T47D (cell line): ENCODE measurements around the gene PEPD.

Experiments used
- DNase-seq, 2 experiments: peaks; one replicate each; pipeline versions ENCODE4 v3.0.0 to v3.0.0-alpha.2; 2011 to 2012; ENCODE audit warnings: low read depth in 1 of 2, low spot score in 1 of 2
- JUND ChIP-seq: IDR thresholded peaks from 2 replicates; pipeline ENCODE4 v1.6.1; 2012; ENCODE audit warnings: low read depth
- in situ Hi-C: cut with HindIII; loops from 2 replicates; pipeline ENCODE4 v1.10.0; 2016; ENCODE audit warnings: low sequenced_read_pairs, low pct_unique_long_range_greater_than_20kb

PEPD gene

DNA sequence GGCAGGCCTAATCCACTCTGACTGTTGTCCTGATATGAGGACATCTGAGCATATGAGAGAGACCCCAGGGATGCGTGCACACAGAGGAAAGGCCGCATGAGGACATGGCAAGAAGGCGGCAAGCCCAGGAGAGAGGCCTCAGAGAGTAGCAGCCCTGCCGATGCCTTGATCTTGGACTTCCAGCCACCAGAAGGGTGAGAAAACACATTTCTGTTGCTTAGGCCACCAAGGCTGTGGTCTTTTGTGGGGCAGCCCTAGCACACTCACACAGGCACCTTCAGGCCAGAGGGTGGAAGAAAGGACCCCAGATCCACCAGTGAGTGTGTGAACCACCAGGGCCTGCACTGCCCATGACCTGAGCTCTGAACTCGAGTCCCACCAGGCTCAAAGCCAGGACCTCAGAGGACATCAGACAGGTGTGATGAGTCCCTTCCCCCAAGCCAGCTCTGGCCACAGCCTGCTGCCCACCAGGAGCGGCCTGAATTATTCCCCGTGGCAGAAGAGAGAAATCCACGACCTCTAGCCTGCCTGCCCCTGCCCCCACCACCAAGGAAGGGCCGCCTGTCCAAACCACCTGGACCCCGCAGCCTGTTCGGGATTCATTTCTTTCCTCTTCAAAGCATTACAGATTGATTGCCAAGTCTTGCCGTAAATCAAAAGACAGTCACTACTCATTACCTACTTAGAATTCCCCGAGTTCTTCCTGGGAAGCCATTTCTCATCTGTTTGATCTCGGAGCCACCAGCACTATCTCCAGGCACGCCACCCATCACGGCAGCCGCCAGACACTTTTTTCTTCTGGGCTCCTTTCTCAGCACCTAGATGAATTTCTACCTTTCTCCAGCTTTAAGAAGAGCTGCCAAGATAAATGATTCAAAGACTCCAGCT, 75.9 kb downstream of the PEPD start:
- in situ Hi-C loops, result no loop called here
- DNase-seq, result no peak
- no peak for TF ChIP-seq JUND

DNA sequence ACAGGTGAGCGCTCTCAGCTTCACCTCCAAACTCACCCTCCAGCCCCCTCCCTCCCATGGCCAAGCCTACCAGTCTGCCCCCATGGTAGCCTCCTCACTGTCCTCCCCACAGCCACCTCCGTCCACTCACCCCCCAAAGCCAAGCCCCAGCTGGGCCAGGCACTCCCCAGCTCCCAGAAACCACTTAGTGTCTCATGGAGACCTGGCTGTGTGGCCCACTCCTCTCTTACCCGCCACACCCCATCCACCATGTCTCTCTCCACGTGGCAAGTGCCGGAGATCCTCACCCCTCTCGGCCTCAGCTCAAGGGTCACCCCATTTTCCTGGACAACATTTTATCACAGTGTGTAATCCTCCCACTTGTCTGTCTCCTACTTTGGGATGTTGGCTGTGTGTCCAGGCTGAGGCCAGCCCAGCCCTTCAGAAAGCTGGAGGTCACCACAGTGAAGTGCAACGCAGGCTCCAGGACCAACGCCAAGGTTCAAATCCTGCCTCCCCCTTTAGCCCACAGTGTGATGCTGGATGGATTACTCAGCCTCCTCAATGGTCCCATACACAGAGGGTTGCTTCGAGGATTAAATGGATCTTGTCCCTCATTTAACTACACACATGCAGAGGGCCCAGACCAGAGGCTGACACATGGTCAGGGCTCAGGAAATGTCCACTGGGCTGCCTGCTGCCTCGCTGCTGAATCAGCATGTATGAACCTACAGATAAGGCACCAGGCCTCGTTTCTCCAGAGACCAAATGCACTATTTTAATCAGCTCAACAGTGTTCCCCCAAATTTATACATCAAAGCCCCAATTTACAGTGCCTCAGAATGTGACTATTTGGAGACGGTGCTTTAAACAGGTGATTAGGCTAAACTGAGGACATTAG, 76.8 kb downstream of the PEPD start:
- DNase-seq, result no peak
- in situ Hi-C loops, result no loop called here
- TF ChIP-seq JUND, result no peak

DNA sequence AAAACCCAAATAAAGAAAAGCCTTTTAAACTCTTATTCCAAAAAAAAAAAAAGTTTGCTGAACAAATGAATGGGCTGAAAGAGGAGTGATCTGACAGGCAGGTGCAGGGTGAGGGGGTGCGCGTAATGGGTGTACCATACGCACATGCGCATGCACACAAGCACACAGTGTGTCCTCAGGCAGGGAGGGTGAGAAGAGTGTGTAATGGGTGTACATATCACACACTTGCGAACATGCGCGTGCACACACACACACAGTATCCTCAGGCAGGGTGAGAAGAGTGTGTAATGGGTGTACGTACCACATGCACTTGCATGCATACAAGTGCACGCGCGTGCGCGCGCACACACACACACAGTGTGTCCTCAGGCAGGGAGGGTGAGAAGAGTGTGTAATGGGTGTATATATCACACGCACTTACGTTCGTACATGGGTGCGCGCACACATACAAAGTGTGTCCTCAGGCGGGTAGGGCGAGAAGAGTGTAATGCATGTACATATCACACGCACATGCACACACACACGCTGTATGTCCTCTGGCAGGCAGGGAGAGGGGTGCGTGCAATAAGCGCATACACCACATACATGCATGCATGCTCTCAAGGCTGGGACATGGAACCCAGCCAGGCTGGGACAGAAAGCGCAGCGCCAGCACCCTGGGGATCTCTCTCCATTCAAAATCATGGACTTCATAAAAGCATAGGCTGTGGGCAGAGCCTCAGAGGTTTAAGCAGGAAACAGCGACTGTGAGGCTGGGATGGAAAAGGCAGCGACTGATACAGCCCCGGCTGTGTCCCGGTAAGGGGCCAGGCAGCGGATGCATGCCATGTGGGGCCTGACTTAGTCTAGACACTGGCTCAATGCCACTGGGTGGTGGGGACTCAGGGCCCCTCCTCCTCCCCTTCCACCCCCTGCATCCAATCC, 77.7 kb downstream of the PEPD start:
- in situ Hi-C loops, result no loop called here
- DNase-seq, result no peak
- no peak for TF ChIP-seq JUND

GRCh38 chr19:33442706-33443105, 78.9 kb downstream of the PEPD start:
- no peak for DNase-seq
- TF ChIP-seq JUND, result no peak
- in situ Hi-C loops, result no loop called here

GRCh38 chr19:33441828-33442227, 79.8 kb downstream of the PEPD start:
- in situ Hi-C loops, result no loop called here
- TF ChIP-seq JUND, result no peak
- DNase-seq, result no peak

DNA sequence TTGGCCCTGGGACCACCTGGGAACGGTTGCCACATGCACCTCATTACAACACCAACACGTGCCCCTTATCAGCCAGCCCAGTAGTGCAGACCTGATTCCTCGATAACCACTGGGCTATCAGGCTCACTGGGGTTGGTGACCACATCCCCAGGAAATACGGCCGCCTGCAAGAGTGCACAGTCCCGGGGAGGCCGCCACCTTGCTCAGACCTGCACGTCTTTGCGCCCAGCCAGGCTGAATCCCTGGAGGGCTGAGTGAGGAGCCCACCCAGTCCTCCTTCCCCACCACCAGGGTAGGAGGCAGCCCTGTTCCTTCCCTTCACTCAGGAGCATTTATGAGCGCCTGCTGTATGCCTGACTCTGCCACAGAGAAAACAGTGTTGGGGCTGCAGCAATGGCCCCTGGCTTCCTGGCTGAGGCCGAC, 80.3 kb downstream of the PEPD start:
- in situ Hi-C loops, result no loop called here
- DNase-seq, result no peak
- no peak for TF ChIP-seq JUND

DNA sequence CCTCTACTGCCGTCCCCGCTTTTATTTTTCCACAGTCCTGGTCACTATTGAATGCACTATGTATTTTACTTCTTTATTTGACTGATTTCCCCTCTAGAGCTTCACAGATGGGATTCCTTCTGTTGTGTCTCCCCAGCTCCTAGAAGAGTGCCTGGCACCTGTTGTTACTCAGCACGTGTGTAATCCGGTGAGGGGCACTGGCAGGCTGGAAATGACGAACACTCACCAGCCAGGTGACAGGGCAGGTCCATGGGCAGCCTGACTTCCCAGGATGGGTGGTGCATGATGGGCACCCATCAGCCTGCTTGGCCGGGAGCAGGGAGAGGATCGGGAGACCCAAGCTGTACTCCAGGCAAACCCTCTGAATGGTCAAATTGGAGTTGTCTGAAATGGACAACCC, 80.9 kb downstream of the PEPD start:
- no peak for DNase-seq
- TF ChIP-seq JUND, result no peak
- in situ Hi-C loops, result no loop called here

DNA sequence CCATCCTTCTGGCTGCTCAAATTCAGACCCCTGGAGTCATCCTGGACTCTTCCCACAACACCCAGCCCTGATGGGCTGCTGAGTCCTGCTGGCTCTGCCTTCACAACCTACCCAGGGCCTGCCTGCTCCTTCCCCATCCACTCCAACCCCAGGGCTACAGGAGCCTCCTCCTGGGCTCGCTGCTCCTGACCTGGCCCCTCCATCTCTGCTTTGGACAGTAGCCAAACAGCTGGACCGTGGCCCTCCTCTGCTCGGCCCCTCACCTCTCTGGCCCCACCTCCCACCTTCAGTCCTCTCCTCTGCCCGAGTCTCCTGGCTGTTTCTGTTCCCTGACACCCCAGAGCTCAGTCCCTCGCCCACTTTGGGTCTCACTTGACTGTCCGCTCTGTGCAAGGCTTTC, 81.3 kb downstream of the PEPD start:
- in situ Hi-C loops, result no loop called here
- no peak for TF ChIP-seq JUND
- DNase-seq, result no peak

GRCh38 chr19:33438987-33439781, 82.4 kb downstream of the PEPD start:
- in situ Hi-C loops, result no loop called here
- TF ChIP-seq JUND, result no peak
- no peak for DNase-seq

DNA sequence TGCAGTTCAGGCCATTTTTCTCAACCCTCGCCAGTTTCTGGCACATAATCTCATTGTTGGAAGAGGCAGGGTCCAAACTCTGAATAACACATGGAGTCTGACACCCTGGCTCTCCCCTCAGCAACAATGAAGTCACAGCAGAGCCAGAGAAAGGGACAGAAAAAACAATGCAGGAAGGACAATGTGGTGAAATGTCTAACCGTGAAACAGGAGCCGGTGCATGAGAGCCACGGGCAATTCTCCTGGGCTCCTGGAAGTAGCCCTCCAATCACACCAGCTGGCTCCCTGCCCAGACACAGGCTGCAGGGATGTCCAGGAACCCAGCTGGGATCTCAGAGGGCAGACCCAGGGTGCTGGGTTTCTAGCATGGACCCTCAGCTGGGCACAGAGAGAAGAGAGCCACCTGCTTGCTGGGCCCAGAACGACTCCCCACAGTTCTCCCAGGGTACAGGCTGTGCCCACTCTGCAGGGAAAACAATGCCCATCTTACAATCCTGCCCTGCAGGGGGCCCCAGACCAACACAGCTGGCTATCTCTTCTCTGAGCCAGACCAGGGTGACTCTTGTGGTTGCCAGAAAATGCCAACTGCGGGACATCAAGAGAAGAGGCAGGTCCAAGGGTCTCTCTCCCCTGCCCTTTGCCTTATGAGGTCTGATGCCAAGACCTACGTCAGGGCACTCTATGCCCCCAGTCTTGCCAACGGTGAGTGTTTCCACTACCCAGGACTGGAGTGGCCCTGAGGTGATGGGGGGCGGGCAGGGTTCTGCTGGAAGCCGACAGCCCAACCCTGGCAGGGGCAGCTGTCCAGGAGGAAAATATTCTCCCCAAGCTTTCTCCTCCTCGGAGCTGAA, 83.5 kb downstream of the PEPD start:
- DNase-seq, result no peak
- in situ Hi-C loops, result no loop called here
- TF ChIP-seq JUND, result no peak

DNA sequence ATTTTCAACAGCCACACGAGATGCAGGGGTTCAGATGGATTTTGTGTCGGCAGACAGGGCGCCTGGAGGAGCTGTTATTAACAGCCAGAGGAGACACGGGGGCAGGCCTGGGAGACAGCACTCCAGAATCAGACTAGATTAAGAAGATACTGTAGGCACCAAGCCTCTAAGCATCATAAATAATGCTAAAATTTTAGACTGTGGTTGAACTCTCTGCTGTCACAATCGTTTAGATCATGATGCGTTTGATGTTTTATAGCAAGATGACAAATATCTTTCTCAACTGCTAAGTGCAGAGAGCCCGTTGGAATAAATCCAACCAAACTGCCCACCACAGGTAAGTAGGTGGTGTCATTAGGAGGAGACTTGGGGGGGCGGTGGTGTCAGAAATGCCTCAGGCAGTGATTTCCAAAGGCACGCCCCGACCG, 84.2 kb downstream of the PEPD start:
- TF ChIP-seq JUND, result no peak
- in situ Hi-C loops, result no loop called here
- DNase-seq, result no peak
